Measurements from ENCODE around the gene CEP164.

The CEP164 gene

GRCh38 chr11:117459123-117459978, 131.7 kb downstream of the CEP164 start:
- H2BK15ac ChIP-seq (ENCODE audit: low read length) = no peak overlapping the region
- H4K8ac ChIP-seq (ENCODE audit: low read depth, low read length) = peak overlapping the region; percentile 83
- H3K14ac ChIP-seq (ENCODE audit: low read length) = no peak overlapping the region
- H2AK5ac ChIP-seq (ENCODE audit: low read depth, low read length) = peak overlapping the region; percentile 30
- peak overlapping the region; percentile 80 for H2BK12ac ChIP-seq (ENCODE audit: low read length)
- no peaks in the 10 kb centered on the region for H3K9me3 ChIP-seq (replicated peaks in 1 of 2; ENCODE audit: control insufficient read depth in 2 of 2, insufficient read depth in 1 of 2, low read depth in 1 of 2, low read length in 2 of 2)
- no peak for DNase-seq (ENCODE audit: low spot score)
- H3K23ac ChIP-seq (ENCODE audit: low read depth, low read length, poor library complexity) = peak overlapping the region; percentile 11
- no peak overlapping the region for H3K27ac ChIP-seq (replicated peaks; ENCODE audit: low read length)
- no peak overlapping the region for H3K4me3 ChIP-seq (ENCODE audit: low read length in 2 of 2)
- H2BK120ac ChIP-seq (ENCODE audit: low read depth, low read length) = no peak overlapping the region
- WGBS, 2 donors (ENCODE audit: extremely low coverage in 2 of 2, insufficient read length in 2 of 2, insufficient replicate concordance in 1 of 2) = no CpG with 5 or more reads among the region's 16 CpGs
- peaks cover 0 to 53% (median 0%) of the 10 kb centered on the region in 3 experiments for H3K27me3 ChIP-seq (ENCODE audit: control insufficient read depth in 3 of 3, insufficient read depth in 3 of 3, low read depth in 1 of 3, low read length in 3 of 3)
- no peak overlapping the region for H3K4ac ChIP-seq (ENCODE audit: low read length)
- no peak overlapping the region for H3K9ac ChIP-seq (ENCODE audit: low read depth, low read length, poor library complexity)
- no peaks in the 10 kb centered on the region for H3K36me3 ChIP-seq (replicated peaks in 1 of 2; ENCODE audit: control insufficient read depth in 2 of 2, insufficient read depth in 2 of 2, low read length in 2 of 2)
- no peak overlapping the region for H2BK5ac ChIP-seq (ENCODE audit: low read length)
- H3K79me1 ChIP-seq (ENCODE audit: low read depth, low read length) = no peaks in the 10 kb centered on the region
- no peak overlapping the region for H4K91ac ChIP-seq (ENCODE audit: low read depth, low read length, poor library complexity)
- H2AFZ ChIP-seq (ENCODE audit: low read length) = no peak overlapping the region
- H3K18ac ChIP-seq (ENCODE audit: low read length) = peak overlapping the region; percentile 18
- peaks cover 0 to 3% of the 10 kb centered on the region in 2 donors for H3K4me1 ChIP-seq (ENCODE audit: control insufficient read depth in 2 of 2, insufficient read depth in 1 of 2, low read depth in 1 of 2, low read length in 2 of 2)
- H3K4me2 ChIP-seq (ENCODE audit: insufficient read depth, low read length, poor library complexity, severe bottlenecking) = no peak overlapping the region

- Histone ChIP-seq H2BK5ac (ENCODE audit: low read length) (no peak overlapping the region), H2AFZ (ENCODE audit: low read length) (no peak overlapping the region), H3K9me3 (replicated peaks in 1 of 2; ENCODE audit: control insufficient read depth in 2 of 2, insufficient read depth in 1 of 2, low read depth in 1 of 2, low read length in 2 of 2) (no peaks in the 10 kb centered on the region), H3K4me3 (ENCODE audit: low read length in 2 of 2) (no peak overlapping the region), H3K23ac (ENCODE audit: low read depth, low read length, poor library complexity) (no peak overlapping the region), H3K27ac (replicated peaks; ENCODE audit: low read length) (no peak overlapping the region), H3K4me1 (ENCODE audit: control insufficient read depth in 2 of 2, insufficient read depth in 1 of 2, low read depth in 1 of 2, low read length in 2 of 2) (peaks cover 0 to 3% of the 10 kb centered on the region in 2 donors), H3K36me3 (replicated peaks in 1 of 2; ENCODE audit: control insufficient read depth in 2 of 2, insufficient read depth in 2 of 2, low read length in 2 of 2) (no peaks in the 10 kb centered on the region), H3K79me1 (ENCODE audit: low read depth, low read length) (no peaks in the 10 kb centered on the region), H3K27me3 (ENCODE audit: control insufficient read depth in 3 of 3, insufficient read depth in 3 of 3, low read depth in 1 of 3, low read length in 3 of 3) (peaks cover 0 to 59% (median 0%) of the 10 kb centered on the region in 3 experiments), H3K4ac (ENCODE audit: low read length) (no peak overlapping the region), H2BK120ac (ENCODE audit: low read depth, low read length) (no peak overlapping the region), H2AK5ac (ENCODE audit: low read depth, low read length) (peak overlapping the region; percentile 30), H3K9ac (ENCODE audit: low read depth, low read length, poor library complexity) (no peak overlapping the region), H4K8ac (ENCODE audit: low read depth, low read length) (no peak overlapping the region), H3K18ac (ENCODE audit: low read length) (peak overlapping the region; percentile 23), H4K91ac (ENCODE audit: low read depth, low read length, poor library complexity) (no peak overlapping the region), H3K4me2 (ENCODE audit: insufficient read depth, low read length, poor library complexity, severe bottlenecking) (no peak overlapping the region), H2BK15ac (ENCODE audit: low read length) (no peak overlapping the region), H3K14ac (ENCODE audit: low read length) (no peak overlapping the region), H2BK12ac (ENCODE audit: low read length) (no peak overlapping the region)
- no CpG with 5 or more reads among the region's 5 CpGs for WGBS, 2 donors (ENCODE audit: extremely low coverage in 2 of 2, insufficient read length in 2 of 2, insufficient replicate concordance in 1 of 2)
- no peak for DNase-seq (ENCODE audit: low spot score)
These were observed 132.3 kb downstream of the CEP164 start for GRCh38 chr11:117459979-117460300.

DNA sequence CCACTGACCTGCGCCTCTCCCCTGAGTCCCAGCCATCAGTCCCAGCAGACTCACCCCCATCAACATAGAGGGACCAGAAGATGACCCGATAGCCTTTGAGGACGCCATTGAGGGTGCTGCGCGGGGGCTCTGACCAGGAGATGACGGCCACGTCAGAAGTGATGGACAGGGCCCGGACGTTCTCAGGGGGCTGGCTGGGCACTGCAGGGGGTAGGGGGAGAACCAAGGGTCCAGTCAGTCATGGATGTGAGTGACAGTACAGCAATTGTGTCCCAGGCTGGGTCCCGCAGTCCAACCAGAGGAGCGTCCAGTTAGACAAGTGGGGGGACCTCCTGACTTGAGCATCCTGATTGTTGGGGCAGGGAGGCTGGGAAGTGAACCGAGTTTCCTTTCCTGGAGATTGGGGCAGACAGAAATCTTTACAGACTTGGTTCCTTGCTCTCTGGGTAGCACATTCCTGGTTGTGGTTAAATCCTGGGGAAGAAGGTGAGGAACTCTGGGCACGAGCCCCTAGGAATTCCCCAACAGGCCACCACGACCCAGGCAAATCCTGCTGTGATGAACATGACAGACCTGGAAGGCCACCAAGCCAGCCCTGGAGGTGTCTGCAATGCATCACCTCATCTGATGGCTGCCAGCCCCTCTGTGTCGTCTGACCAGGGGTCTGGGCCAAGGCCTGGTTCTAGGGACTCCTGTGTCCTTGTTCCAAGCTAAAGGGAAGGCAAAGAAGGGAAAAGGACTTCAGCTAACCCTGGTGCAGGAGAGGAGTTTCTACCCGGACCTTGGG, 133.9 kb downstream of the CEP164 start:
- no peak overlapping the region for H2BK12ac ChIP-seq (ENCODE audit: low read length)

More for the DNA sequence above, 133.9 kb downstream of the CEP164 start:
- Histone ChIP-seq H3K4me1 (ENCODE audit: control insufficient read depth in 2 of 2, insufficient read depth in 1 of 2, low read depth in 1 of 2, low read length in 2 of 2) (peaks cover 0 to 3% of the 10 kb centered on the region in 2 donors), H2AFZ (ENCODE audit: low read length) (no peak overlapping the region), H3K79me1 (ENCODE audit: low read depth, low read length) (no peaks in the 10 kb centered on the region), H3K27me3 (ENCODE audit: control insufficient read depth in 3 of 3, insufficient read depth in 3 of 3, low read depth in 1 of 3, low read length in 3 of 3) (peaks cover 0 to 54% (median 0%) of the 10 kb centered on the region in 3 experiments), H3K4me3 (ENCODE audit: low read length in 2 of 2) (no peak overlapping the region), H4K91ac (ENCODE audit: low read depth, low read length, poor library complexity) (no peak overlapping the region), H4K8ac (ENCODE audit: low read depth, low read length) (no peak overlapping the region), H3K18ac (ENCODE audit: low read length) (peak overlapping the region; percentile 21), H2BK5ac (ENCODE audit: low read length) (peak overlapping the region; percentile 15), H2BK120ac (ENCODE audit: low read depth, low read length) (no peak overlapping the region), H3K9me3 (replicated peaks in 1 of 2; ENCODE audit: control insufficient read depth in 2 of 2, insufficient read depth in 1 of 2, low read depth in 1 of 2, low read length in 2 of 2) (no peaks in the 10 kb centered on the region), H3K4ac (ENCODE audit: low read length) (no peak overlapping the region), H3K4me2 (ENCODE audit: insufficient read depth, low read length, poor library complexity, severe bottlenecking) (no peak overlapping the region), H2AK5ac (ENCODE audit: low read depth, low read length) (peak overlapping the region; percentile 11), H3K9ac (ENCODE audit: low read depth, low read length, poor library complexity) (no peak overlapping the region), H3K23ac (ENCODE audit: low read depth, low read length, poor library complexity) (no peak overlapping the region), H2BK15ac (ENCODE audit: low read length) (no peak overlapping the region), H3K36me3 (replicated peaks in 1 of 2; ENCODE audit: control insufficient read depth in 2 of 2, insufficient read depth in 2 of 2, low read length in 2 of 2) (no peaks in the 10 kb centered on the region), H3K27ac (replicated peaks; ENCODE audit: low read length) (no peak overlapping the region), H3K14ac (ENCODE audit: low read length) (no peak overlapping the region)
- DNase-seq (ENCODE audit: low spot score) = no peak
- WGBS, 2 donors (ENCODE audit: extremely low coverage in 2 of 2, insufficient read length in 2 of 2, insufficient replicate concordance in 1 of 2) = no CpG with 5 or more reads among the region's 16 CpGs
